ENCODE data around the gene P2RX4. TPM values are rescaled to one million over a fixed set of nuclear protein-coding genes. Genes with fewer than 3 reads are reported as not detected.

The P2RX4 gene
- total RNA-seq, 4 donors from 2014 or later: 20.1 to 57.2 (median 33.6) TPM

GRCh38 chr12:121263206-121263935 lies 53.4 kb downstream of the P2RX4 start:
- DNase-seq (ENCODE audit: low spot score in 2 of 2): no peak
- TF ChIP-seq CTCF (IDR thresholded peaks at IDR 0.05) (no peak), EP300 (IDR thresholded peaks at IDR 0.05) (no peak)
- WGBS, 2 donors: 93 to 94% methylated on average over 10 of the region's 10 CpGs

GRCh38 chr12:121264135-121264534 lies 54.2 kb downstream of the P2RX4 start:
- H3K27me3 ChIP-seq: no peaks in the 10 kb centered on the region
- 91 to 92% methylated on average over 8 of the region's 8 CpGs for WGBS, 2 donors
- H3K36me3 ChIP-seq: peaks cover 0 to 98% (median 2%) of the 10 kb centered on the region in 3 donors
- no peaks in the 10 kb centered on the region for H3K9me3 ChIP-seq
- TF ChIP-seq EP300 (IDR thresholded peaks at IDR 0.05) (no peak), POLR2A (IDR thresholded peaks at IDR 0.05) (no peak), CTCF (IDR thresholded peaks at IDR 0.05) (no peak)
- no peaks in the 10 kb centered on the region for H3K4me1 ChIP-seq
- H3K27ac ChIP-seq: no peak overlapping the region
- DNase-seq (ENCODE audit: low spot score in 2 of 2): no peak
- H3K4me3 ChIP-seq: no peak overlapping the region

More at GRCh38 chr12:121263206-121263935, 53.4 kb downstream of the P2RX4 start:
- H3K27ac ChIP-seq: no peak overlapping the region
- H3K4me1 ChIP-seq: no peaks in the 10 kb centered on the region
- H3K27me3 ChIP-seq: no peaks in the 10 kb centered on the region
- H3K36me3 ChIP-seq: peaks cover 0 to 96% (median 2%) of the 10 kb centered on the region in 3 donors
- H3K4me3 ChIP-seq: no peak overlapping the region
- no peaks in the 10 kb centered on the region for H3K9me3 ChIP-seq

GRCh38 chr12:121264951-121265515 lies 55.1 kb downstream of the P2RX4 start:
- Histone ChIP-seq H3K27me3 (no peaks in the 10 kb centered on the region), H3K27ac (no peak overlapping the region), H3K9me3 (no peaks in the 10 kb centered on the region), H3K4me3 (no peak overlapping the region), H3K4me1 (no peaks in the 10 kb centered on the region), H3K36me3 (peaks cover 0 to 98% (median 2%) of the 10 kb centered on the region in 3 donors)
- WGBS, 2 donors: 77 to 84% methylated on average over 10 of the region's 10 CpGs
- TF ChIP-seq CTCF (IDR thresholded peaks at IDR 0.05) (no peak), POLR2A (IDR thresholded peaks at IDR 0.05) (no peak), EP300 (IDR thresholded peaks at IDR 0.05) (no peak)
- DNase-seq (ENCODE audit: low spot score in 2 of 2): no peak

GRCh38 chr12:121267822-121268221 lies 57.9 kb downstream of the P2RX4 start:
- H3K36me3 ChIP-seq: peaks cover 0 to 94% (median 2%) of the 10 kb centered on the region in 3 donors
- TF ChIP-seq EP300 (IDR thresholded peaks at IDR 0.05) (no peak), POLR2A (IDR thresholded peaks at IDR 0.05) (no peak), CTCF (IDR thresholded peaks at IDR 0.05) (no peak)

GRCh38 chr12:121273364-121273896 lies 63.5 kb downstream of the P2RX4 start:
- 89 to 94% methylated on average over 14 of the region's 14 CpGs for WGBS, 2 donors
- TF ChIP-seq CTCF (IDR thresholded peaks at IDR 0.05) (no peak), POLR2A (IDR thresholded peaks at IDR 0.05) (no peak), EP300 (IDR thresholded peaks at IDR 0.05) (no peak)
- Histone ChIP-seq H3K27ac (no peak overlapping the region), H3K4me3 (no peak overlapping the region), H3K4me1 (no peaks in the 10 kb centered on the region), H3K9me3 (no peaks in the 10 kb centered on the region), H3K36me3 (peaks cover 0 to 66% (median 0%) of the 10 kb centered on the region in 3 donors), H3K27me3 (no peaks in the 10 kb centered on the region)
- no peak for DNase-seq (ENCODE audit: low spot score in 2 of 2)

More at GRCh38 chr12:121267822-121268221, 57.9 kb downstream of the P2RX4 start:
- no peak for DNase-seq (ENCODE audit: low spot score in 2 of 2)
- H3K4me1 ChIP-seq: no peaks in the 10 kb centered on the region
- no peaks in the 10 kb centered on the region for H3K27me3 ChIP-seq
- 94 to 100% methylated on average over 1 of the region's 1 CpG for WGBS, 2 donors
- H3K4me3 ChIP-seq: no peak overlapping the region
- H3K9me3 ChIP-seq: no peaks in the 10 kb centered on the region
- no peak overlapping the region for H3K27ac ChIP-seq

Measured in tibial nerve (tissue), 4 donors.